Hematopoietic multipotent progenitor cell treated with erythropoietin and hydrocortisone succinate and interleukin-3 and kit ligand, for 8 days (in vitro differentiated cells): Measurements from ENCODE around the gene ITM2B.
"Not testable (repeated sequence)": the region's sequence is repeated elsewhere in the genome, so short reads cannot be mapped to it uniquely, and the experiment has no call there.

Experiments used
- DNase-seq: peaks from one replicate; pipeline ENCODE4 v3.0.0-alpha.2; 2015

ITM2B gene

GRCh38 chr13:48233046-48233888, at the start of gene ITM2B:
TSS of gene ITM2B (plus strand) at chr13:48233206. CDS start at chr13:48233361, 155 bp downstream.
- peak; percentile 70 for DNase-seq

DNA sequence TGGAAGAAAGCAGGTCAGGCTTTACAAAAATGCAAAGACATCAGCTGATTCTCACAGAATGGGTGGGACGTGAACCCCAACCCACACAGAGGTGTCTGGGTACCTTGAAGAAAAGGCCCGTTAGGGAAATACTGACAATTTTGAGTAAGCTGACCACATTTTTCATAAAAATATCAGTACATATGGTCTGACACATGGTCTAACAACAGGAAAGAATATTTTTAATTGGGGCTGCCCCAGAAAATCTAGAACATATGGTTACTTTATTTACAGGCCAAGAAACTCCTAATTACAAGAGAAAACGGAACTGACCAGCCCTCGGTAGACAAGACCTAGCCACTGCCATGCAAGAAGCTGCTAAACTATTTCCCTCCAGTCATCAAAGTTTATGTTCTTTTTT, 48.7 kb upstream of the ITM2B start:
- DNase-seq: no peak

DNA sequence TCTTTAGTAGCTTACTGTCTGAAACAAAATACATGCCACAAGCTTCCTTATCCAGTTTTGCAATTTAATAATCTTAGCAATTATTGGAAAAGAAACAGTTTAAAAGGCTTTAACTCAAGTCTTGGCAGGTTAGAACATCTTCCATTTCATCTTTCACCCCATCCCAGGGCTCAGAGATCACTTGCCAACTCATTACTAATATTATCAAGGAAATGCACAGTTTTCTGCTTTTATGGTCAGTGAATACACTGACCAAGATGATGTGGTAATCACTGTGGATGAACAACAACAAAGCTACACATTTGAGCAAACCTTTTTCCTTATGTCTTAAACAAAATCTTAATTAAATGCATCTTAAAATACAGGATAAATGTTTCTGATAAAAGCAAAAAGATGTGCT, 48.0 kb upstream of the ITM2B start:
- DNase-seq: no peak

GRCh38 chr13:48186722-48187121, 46.3 kb upstream of the ITM2B start:
- no peak for DNase-seq

DNA sequence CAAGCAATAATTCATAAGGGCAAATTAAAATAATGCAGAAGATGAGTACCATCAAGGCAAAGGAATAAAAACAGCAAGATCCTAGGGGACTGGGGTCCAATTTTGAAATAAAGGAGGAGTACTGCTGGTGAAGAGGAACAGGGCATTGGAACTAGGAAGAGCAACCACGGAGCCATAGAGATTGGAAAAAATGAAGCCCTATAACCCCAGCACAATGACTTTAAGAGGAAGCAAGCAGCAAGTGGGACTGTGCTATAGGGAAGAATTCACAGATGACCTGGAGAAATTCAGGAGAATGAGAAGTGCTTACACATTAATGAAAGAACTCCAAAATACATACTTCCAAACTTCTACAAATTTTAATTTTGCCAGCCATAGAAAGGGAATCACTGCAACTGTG, 44.9 kb upstream of the ITM2B start:
- no peak for DNase-seq

GRCh38 chr13:48188601-48189000, 44.4 kb upstream of the ITM2B start:
- DNase-seq: no peak

GRCh38 chr13:48189171-48189570, 43.8 kb upstream of the ITM2B start:
- peak; percentile 13 for DNase-seq

DNA sequence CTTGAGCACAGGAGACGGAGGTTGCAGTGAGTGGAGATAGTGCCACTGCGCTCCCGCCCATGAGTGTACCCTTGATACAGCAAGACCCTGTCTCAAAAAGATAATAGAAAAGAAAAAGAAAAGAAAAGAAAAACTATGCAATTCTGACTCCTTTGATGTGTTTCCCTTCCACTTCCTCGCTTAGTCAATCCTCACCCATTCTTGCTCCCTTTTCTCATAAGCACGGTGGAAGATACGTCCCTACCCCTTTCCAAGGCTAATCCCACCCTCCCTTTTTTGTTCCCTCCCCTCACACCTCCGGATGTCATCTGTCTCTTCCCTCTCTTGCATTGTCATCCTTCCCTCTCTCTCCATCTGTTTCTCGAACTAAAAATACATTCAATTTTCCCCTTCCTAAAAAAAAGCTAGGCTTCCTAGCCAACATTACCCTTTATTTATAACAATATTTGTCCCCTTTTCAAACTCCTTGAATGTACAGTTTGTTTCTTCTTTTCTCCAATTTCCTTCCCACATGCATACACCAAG, 40.5 kb upstream of the ITM2B start:
- DNase-seq: no peak

- DNase-seq: peak; percentile 50
Observed at GRCh38 chr13:48194379-48194754, 38.6 kb upstream of the ITM2B start.

GRCh38 chr13:48199404-48199946, 33.5 kb upstream of the ITM2B start:
- no peak for DNase-seq

DNA sequence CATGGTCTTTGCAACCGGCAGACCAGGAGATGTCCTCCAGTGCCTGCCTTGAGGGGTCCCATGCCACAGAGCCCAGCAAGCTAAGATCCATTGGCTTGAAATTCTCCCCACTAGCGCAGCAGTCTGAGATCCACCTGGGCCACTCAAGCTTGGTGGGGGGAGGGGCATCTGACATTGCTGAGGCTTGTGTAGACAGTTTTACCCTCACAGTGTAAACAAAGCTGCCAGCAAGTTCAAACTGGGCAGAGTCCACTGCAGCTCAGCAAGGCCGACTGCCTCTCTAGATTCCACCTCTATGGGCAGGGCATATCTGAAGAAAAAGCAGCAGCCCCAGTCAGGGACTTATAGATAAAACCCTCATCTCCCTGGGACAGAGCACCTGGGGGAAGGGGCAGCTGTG, 32.0 kb upstream of the ITM2B start:
- no peak for DNase-seq

DNA sequence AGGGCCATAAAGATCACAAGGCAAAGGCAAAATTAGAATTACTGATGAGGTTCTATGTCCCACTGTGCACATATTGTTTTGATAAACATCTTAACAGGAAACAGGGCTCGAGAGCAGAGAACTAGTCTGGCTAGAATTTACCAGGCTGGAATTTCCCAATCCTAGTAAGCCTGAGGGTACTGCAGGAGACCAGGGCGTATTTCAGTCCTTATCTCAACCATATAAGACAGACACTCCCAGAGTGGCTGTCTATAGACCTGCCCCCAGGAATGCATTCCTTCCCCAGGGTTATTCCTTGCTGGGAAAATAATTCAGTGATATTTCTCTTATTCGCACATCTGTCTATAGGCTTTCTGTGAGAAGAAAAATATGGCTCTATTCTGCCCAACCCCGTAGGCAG, 25.8 kb upstream of the ITM2B start:
- DNase-seq: not testable (repeated sequence)

DNA sequence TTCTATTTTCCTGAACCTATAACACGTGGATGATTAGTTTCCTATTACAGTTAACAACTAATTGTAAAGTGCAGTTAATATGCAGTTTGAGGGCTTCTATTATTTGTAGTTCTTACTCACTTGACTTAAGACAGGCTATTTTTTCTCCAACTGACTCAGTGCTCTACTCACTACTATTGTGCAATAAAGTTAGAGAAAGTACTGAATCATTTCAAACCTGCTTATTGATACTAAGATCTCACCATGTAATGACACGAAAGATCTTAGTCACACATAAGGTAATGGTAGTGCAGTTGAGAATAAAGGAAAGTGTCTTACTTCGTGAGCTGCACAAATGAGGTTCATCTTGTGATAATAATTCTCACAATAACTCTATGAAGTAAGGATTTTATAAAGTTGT, 22.8 kb upstream of the ITM2B start:
- DNase-seq: no peak

- DNase-seq: no peak
Observed at GRCh38 chr13:48214519-48215121, 18.4 kb upstream of the ITM2B start.

GRCh38 chr13:48215511-48216203, 17.3 kb upstream of the ITM2B start:
- DNase-seq: not testable (repeated sequence)

- DNase-seq: no peak
Observed at GRCh38 chr13:48216204-48216711, 16.7 kb upstream of the ITM2B start.

DNA sequence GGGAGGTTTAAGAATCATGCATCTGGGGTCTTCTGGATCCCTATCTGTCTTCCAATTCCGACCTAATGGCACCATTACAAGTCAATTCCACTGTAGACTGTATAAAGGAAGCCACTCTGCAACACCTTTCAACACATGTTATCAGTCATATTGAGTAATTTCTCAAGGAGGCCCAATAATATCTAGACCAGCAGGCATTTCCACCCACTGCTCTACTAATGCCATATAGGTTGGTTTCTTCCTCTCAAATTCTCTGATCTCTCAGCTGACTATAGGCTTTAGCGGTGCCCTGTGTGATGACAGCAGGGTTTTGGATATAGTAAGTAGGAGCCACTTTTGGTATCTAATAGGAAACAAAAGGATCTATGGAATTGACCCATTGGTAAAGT, 12.4 kb upstream of the ITM2B start:
- no peak for DNase-seq

DNA sequence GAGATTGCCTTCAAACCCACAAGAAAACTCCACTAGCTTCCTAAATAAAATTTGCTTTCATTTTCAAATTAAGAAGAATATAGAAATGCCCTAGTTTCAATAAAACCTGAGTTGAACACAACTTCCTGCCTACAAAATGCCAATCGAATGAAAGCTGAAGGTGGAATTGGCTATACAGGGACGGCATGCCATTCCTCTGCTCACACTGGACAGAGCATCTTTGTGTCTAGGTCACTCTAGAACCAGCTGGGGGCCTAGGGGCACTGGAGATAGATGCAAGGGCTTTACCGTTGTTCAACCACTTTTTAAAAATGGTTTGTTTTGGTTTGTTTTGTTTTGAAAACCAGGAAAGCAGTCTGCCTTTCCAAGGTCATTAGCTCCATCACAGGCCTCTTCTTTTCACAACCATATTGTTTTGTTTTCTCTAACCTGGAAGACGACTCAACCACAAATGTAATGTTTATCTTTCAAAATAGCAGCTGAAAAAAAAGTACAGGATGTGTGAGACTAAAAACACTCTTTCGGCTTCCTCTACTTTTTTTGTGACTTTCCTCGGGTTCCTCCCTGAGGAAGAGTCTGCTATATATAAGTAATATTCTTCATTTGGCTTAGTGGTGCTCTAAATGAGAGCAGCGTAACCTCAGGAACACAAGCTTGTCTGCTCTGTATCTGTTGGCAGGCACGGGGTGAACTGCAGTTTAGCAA, 11.9 kb upstream of the ITM2B start:
- DNase-seq: no peak

- no peak for DNase-seq
Observed at GRCh38 chr13:48221686-48222187, 11.3 kb upstream of the ITM2B start.

DNA sequence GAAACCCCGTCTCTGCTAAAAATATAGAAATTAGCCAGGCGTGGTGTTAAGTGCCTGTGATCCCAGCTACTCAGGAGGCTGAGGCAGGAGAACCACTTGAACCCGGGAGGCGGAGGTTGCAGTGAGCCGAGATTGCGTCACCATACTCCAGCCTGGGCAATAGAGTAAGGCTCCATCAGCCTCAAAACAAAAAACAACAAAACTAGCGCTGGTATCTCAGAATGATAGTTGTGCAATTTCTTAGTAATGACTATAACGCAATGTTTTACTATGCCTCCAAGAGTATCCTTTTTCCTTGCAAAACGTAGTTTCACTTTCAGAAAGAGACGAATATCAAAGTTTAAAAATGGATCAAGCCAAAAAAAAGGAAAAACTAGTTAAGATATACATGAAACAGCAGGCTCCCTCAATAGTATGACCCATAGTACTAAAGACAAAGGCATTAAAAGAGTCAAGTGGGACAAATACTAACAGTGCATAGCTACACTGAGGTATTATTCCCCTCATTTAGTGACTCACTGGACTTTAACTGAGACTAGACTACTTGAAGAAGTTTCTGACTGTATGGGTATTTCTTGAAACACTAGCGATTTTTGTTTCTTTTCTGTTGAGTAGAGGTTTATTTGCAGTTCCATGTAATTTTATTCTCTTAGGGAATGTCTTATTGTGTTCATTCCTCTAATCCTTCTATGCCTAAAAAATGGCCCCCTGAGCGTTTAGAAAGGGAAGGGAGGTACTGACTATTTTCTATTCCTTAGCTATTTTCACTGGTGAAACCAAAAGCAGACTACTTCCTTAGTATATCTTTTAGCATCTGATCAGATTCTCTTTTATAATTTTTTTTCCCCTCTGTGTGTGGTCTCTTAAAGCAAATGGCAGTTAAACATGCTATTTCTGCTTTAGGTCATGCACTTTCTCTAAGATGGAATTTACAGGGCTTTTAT, 10.4 kb upstream of the ITM2B start:
- peak; percentile 21 for DNase-seq

- DNase-seq: no peak
Observed at GRCh38 chr13:48224701-48225100, 8.3 kb upstream of the ITM2B start.
